Coronary artery (tissue), 2 donors: ENCODE results near the gene MMS22L.

Experiments used
- DNase-seq: peaks from one replicate; pipeline ENCODE4 v3.0.0-alpha.2; 2017; ENCODE audit warnings: low spot score
- H3K27ac ChIP-seq, 2 donors: fragments of 200-600 bp; sonication (generic); one replicate each; pipeline ENCODE4 v1.5.1; 2016 to 2019
- H3K4me3 ChIP-seq: fragments of 200-600 bp; sonication (generic); 2 replicates; pipeline ENCODE4 v1.5.1; 2016; ENCODE audit warnings: mild to moderate bottlenecking, moderate library complexity
- CTCF ChIP-seq: fragments of 200-600 bp; sonication (generic); IDR thresholded peaks from one replicate; pipeline ENCODE4 v1.5.1; 2019; ENCODE audit warnings: antibody characterized with exemption

MMS22L gene

GRCh38 chr6:97136626-97137358 is 146.2 kb downstream of the MMS22L start:
- no peak for TF ChIP-seq CTCF
- DNase-seq, result no peak
- Histone ChIP-seq H3K27ac (no peak overlapping the region), H3K4me3 (no peak overlapping the region)

DNA sequence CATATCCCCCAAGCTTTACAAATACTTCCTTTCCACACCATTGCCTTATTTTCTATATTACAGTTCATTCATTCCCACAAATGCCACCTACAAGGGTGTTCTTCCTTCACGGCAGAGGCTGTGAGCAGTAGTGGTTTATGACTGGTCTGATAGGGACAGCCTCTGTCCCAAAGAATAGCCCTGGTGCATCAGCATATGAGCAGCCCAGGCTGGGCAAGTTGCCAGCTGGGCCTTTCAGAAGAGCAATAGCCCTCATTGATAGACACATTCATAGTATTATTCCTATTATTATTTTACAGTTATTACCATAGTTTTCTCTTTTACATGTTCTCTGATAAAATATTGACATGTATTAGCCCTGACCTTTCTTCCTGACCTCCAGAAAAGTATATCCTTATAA is 149.9 kb downstream of the MMS22L start:
- no peak overlapping the region for H3K27ac ChIP-seq
- no peak overlapping the region for H3K4me3 ChIP-seq
- no peak for DNase-seq
- no peak for TF ChIP-seq CTCF

- no peak overlapping the region for H3K4me3 ChIP-seq
- no peak for TF ChIP-seq CTCF
- H3K27ac ChIP-seq, result no peak overlapping the region
- no peak for DNase-seq
Observed at GRCh38 chr6:97129106-97129505, 153.9 kb downstream of the MMS22L start.

DNA sequence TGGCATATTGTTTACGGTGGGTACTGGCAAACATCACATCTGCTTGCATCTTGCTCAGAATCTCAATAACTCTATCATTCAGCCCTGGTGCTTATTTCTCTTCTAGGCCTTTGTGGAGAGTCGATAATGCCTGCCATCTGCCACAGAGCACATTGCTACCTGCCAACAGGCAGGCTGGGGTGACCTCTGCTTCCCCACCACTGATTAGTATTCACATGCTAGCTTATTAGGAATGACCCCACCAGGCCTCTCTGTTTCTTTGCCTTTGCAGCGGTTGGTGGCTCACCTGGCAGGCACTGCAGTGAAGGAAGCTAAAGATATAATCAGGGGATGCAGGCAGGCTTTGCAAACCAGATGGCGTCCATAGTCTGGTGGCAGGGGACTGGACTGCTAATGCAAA is 154.5 kb downstream of the MMS22L start:
- no peak for DNase-seq
- H3K4me3 ChIP-seq, result no peak overlapping the region
- no peak for TF ChIP-seq CTCF
- H3K27ac ChIP-seq, result no peak overlapping the region

GRCh38 chr6:97123652-97124051 is 159.4 kb downstream of the MMS22L start:
- TF ChIP-seq CTCF, result no peak
- no peak overlapping the region for H3K27ac ChIP-seq
- DNase-seq, result no peak
- no peak overlapping the region for H3K4me3 ChIP-seq

- no peak for DNase-seq
- H3K27ac ChIP-seq, result no peak overlapping the region
- no peak overlapping the region for H3K4me3 ChIP-seq
- no peak for TF ChIP-seq CTCF
Observed at GRCh38 chr6:97123112-97123511, 159.9 kb downstream of the MMS22L start.

DNA sequence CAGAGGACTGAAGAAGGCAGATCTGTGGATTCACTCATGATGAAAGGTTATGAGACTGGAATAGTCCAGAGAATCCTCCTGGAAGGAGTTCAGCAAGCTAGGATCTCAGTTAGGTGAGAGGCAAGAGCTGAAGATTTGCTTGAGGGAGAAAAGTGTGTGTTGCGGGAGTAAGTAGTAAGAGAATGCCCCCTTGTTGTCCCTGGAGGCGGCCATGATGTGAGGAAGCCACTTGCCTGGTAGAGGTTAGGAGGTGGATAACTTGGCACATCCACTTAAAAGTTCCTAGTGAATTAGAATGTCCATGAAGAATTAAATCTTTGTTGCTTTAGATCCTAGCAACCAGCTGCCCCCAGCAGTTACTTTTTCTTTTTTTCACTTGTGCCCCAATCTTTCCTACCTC is 162.5 kb downstream of the MMS22L start:
- TF ChIP-seq CTCF, result no peak
- Histone ChIP-seq H3K4me3 (no peak overlapping the region), H3K27ac (no peak overlapping the region)
- DNase-seq, result no peak
